Ishikawa (cell line): Measurements from ENCODE around the gene SF1.

Experiments used
- CREB1 ChIP-seq: IDR thresholded peaks from 2 replicates; pipeline ENCODE4 v1.6.1; 2012; ENCODE audit warnings: low read depth
- EGR1 ChIP-seq: IDR thresholded peaks from 2 replicates; pipeline ENCODE4 v1.6.1; 2012
- EP300 ChIP-seq: IDR thresholded peaks from 2 replicates; pipeline ENCODE4 v1.6.1; 2012; ENCODE audit warnings: borderline replicate concordance
- MAX ChIP-seq: IDR thresholded peaks from 2 replicates; pipeline ENCODE4 v1.6.1; 2012
- NFIC ChIP-seq: IDR thresholded peaks from 2 replicates; pipeline ENCODE4 v1.6.1; 2012
- RAD21 ChIP-seq: IDR thresholded peaks from 2 replicates; pipeline ENCODE4 v1.6.1; 2012; ENCODE audit warnings: low read depth
- REST ChIP-seq: IDR thresholded peaks from 2 replicates; pipeline ENCODE4 v1.6.1; 2012; ENCODE audit warnings: low read depth, mild to moderate bottlenecking
- TAF1 ChIP-seq: IDR thresholded peaks from 2 replicates; pipeline ENCODE4 v1.6.1; 2012; ENCODE audit warnings: low read depth, mild to moderate bottlenecking
- TF ChIP-seq, protein P1 (sequence below): IDR thresholded peaks from 2 replicates; pipeline ENCODE4 v1.6.1; 2012

DNA sequence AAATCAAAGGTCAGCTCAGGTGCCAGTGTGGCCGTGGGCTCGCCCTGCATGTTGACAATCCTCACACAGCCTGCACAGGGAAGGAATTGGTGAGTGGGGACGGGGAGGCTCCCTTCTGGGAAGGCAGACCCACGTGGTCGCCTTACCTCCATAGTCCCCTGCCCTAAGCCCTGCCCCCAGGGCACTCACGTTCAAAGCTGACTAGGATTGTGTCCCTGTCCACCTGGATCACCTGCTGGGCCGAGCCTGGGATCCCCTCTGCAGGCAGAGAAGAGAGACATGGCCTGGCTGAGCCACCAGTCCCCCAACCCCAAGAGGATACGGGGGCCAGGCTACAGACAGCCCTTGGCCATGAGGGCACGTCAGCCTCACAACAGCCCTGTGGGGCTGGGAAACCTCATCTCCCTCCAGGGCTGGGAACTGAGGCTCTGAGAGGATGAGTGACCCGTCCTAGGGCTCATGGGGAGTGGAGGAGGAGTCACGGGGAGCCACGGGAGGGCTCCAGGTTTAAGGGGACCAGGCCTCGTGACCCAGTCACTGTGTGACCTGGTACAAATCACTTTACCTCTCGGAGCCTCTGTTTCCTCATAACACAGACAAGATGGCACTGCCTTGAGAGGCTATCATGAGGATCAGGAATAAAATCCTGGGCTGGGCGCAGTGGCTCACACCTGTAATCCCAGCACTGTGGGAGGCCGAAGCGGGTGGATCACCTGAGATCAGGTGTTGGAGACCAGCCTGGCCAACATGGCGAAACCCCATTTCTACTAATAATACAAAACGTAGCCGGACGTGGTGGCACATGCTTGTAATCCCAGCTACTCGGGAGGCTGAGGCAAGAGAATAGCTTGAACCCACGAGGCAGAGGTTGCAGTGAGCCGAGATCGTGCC is 12.1 kb upstream of the SF1 start:
- TF ChIP-seq CREB1 (no peak), REST (no peak), TAF1 (no peak), EP300 (no peak), RAD21 (no peak), NFIC (no peak), EGR1 (no peak), MAX (no peak)
- TF ChIP-seq, protein P1, sequence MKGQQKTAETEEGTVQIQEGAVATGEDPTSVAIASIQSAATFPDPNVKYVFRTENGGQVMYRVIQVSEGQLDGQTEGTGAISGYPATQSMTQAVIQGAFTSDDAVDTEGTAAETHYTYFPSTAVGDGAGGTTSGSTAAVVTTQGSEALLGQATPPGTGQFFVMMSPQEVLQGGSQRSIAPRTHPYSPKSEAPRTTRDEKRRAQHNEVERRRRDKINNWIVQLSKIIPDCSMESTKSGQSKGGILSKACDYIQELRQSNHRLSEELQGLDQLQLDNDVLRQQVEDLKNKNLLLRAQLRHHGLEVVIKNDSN, result no peak
